Fibroblast of skin of left quadriceps (primary cell): ENCODE data around the gene NME8.
A peak's percentile ranks its signal among the peaks of the same experiment; 100 is the strongest.
"Not testable (repeated sequence)": the region's sequence is repeated elsewhere in the genome, so short reads cannot be mapped to it uniquely, and the experiment has no call there.

Source experiments
- DNase-seq, 2 experiments: peaks; one replicate each; pipeline ENCODE4 v3.0.0-alpha.2; 2013; ENCODE audit warnings: low read depth in 2 of 2

NME8 gene

GRCh38 chr7:37848297-37848696, at the start of gene NME8:
TSS of gene NME8 (plus strand) at chr7:37848597. CDS start at chr7:37850267, 1,670 bp downstream.
- DNase-seq, result no peak

- DNase-seq, result no peak
Measured at GRCh38 chr7:37806152-37806551, 42.2 kb upstream of the NME8 start.

GRCh38 chr7:37812161-37812580, 36.2 kb upstream of the NME8 start:
- not testable (repeated sequence) for DNase-seq

- no peak for DNase-seq
Measured at GRCh38 chr7:37815671-37816371, 32.6 kb upstream of the NME8 start.

GRCh38 chr7:37816922-37817590, 31.3 kb upstream of the NME8 start:
- no peak for DNase-seq

GRCh38 chr7:37817591-37817960, 30.8 kb upstream of the NME8 start:
- no peak for DNase-seq

GRCh38 chr7:37817996-37818720, 30.2 kb upstream of the NME8 start:
- DNase-seq, result no peak

GRCh38 chr7:37820708-37821468, 27.5 kb upstream of the NME8 start:
- DNase-seq, result no peak

- no peak for DNase-seq
Measured at GRCh38 chr7:37822946-37823345, 25.5 kb upstream of the NME8 start.

- DNase-seq, result no peak
Measured at GRCh38 chr7:37823557-37823956, 24.8 kb upstream of the NME8 start.

- no peak for DNase-seq
Measured at GRCh38 chr7:37825038-37825437, 23.4 kb upstream of the NME8 start.

GRCh38 chr7:37826825-37827224, 21.6 kb upstream of the NME8 start:
- no peak for DNase-seq

- no peak for DNase-seq
Measured at GRCh38 chr7:37831244-37831643, 17.2 kb upstream of the NME8 start.

- DNase-seq, result no peak
Measured at GRCh38 chr7:37832194-37832593, 16.2 kb upstream of the NME8 start.

- peak; percentile 16 to 20 for DNase-seq
Measured at GRCh38 chr7:37833107-37833817, 15.1 kb upstream of the NME8 start.

- no peak for DNase-seq
Measured at GRCh38 chr7:37833818-37834146, 14.6 kb upstream of the NME8 start.

GRCh38 chr7:37853468-37853867, 5.1 kb downstream of the NME8 start:
- DNase-seq, result no peak

GRCh38 chr7:37882086-37882485, 33.7 kb downstream of the NME8 start:
- no peak for DNase-seq

GRCh38 chr7:37893359-37893758, 45.0 kb downstream of the NME8 start:
- no peak for DNase-seq

- no peak for DNase-seq
Measured at GRCh38 chr7:37894671-37895070, 46.3 kb downstream of the NME8 start.

GRCh38 chr7:37899712-37900247, 51.4 kb downstream of the NME8 start:
- DNase-seq, result no peak
